K562 (cell line): ENCODE results near the gene TMEM121. TPM values are rescaled to one million over a fixed set of nuclear protein-coding genes. Genes with fewer than 3 reads are reported as not detected.

Experiments
- FIP1L1 ChIP-seq: fragments of 200-400 bp; formaldehyde crosslinking; IDR thresholded peaks from 2 replicates; pipeline ENCODE4 v1.6.1; 2018; ENCODE audit warnings: mild to moderate bottlenecking, low read depth, low read length; ENCODE audit not compliant: poor library complexity, severe bottlenecking
- HNRNPL ChIP-seq: fragments of 200-400 bp; formaldehyde crosslinking; IDR thresholded peaks from 2 replicates; pipeline ENCODE4 v1.6.1; 2017; ENCODE audit warnings: low read depth, mild to moderate bottlenecking, low read length
- ILF3 ChIP-seq: fragments of 450-650 bp; IDR thresholded peaks from 2 replicates; pipeline ENCODE4 v1.6.1; 2018; ENCODE audit warnings: antibody characterized with exemption, mild to moderate bottlenecking, moderate library complexity, borderline replicate concordance
- KDM4B ChIP-seq, 2 experiments: fragments of 450-650 bp in 1 of 2; sonication (generic) in 1 of 2; IDR thresholded peaks; 2 replicates each; pipeline ENCODE4 v1.6.1; 2016 to 2017; ENCODE audit warnings: borderline replicate concordance in 2 of 2, antibody characterized with exemption in 1 of 2, low read depth in 1 of 2, mild to moderate bottlenecking in 1 of 2
- LCOR ChIP-seq: sonication (generic); formaldehyde crosslinking; IDR thresholded peaks from 2 replicates; pipeline ENCODE4 v1.8.0; 2022; ENCODE audit warnings: mild to moderate bottlenecking, missing genetic modification reagents
- MXI1 ChIP-seq: IDR thresholded peaks from 2 replicates; pipeline ENCODE4 v1.6.1; 2011; ENCODE audit warnings: low read depth, mild to moderate bottlenecking, improper control_type of control experiment, low read length
- NR1H2 ChIP-seq: sonication (generic); formaldehyde crosslinking; IDR thresholded peaks from 2 replicates; pipeline ENCODE4 v1.4.0; 2020; ENCODE audit warnings: mild to moderate bottlenecking, missing genetic modification reagents
- NR4A1 ChIP-seq, 2 experiments: fragments of 250-450 bp in 1 of 2; fragments of 450-650 bp in 1 of 2; sonication (Bioruptor Pico) in 1 of 2; IDR thresholded peaks; 2 replicates each; pipeline versions ENCODE4 v1.4.0 to v1.6.1; 2016 to 2020; ENCODE audit warnings: mild to moderate bottlenecking in 2 of 2, missing compliant biosample characterization in 1 of 2, missing genetic modification characterization in 1 of 2, moderate library complexity in 1 of 2
- PHF20 ChIP-seq: fragments of 450-650 bp; IDR thresholded peaks from 2 replicates; pipeline ENCODE4 v1.6.1; 2018; ENCODE audit not compliant: partially characterized antibody
- PHF8 ChIP-seq: fragments of 200-600 bp; sonication (generic); IDR thresholded peaks from 2 replicates; pipeline ENCODE4 v1.6.1; 2012; ENCODE audit warnings: mixed run types, mild to moderate bottlenecking, inconsistent platforms, low read length, moderate library complexity, borderline replicate concordance
- POU5F1 ChIP-seq: fragments of 150-350 bp; IDR thresholded peaks from 2 replicates; pipeline ENCODE4 v1.6.1; 2014; ENCODE audit warnings: borderline replicate concordance, low read length, low read depth, mild to moderate bottlenecking; ENCODE audit not compliant: partially characterized antibody
- RCOR1 ChIP-seq, 2 experiments: IDR thresholded peaks; 2 replicates each; pipeline ENCODE4 v1.6.1; 2012; ENCODE audit warnings: low read depth in 2 of 2, low read length in 2 of 2, borderline replicate concordance in 1 of 2, improper control_type of control experiment in 1 of 2
- SMARCB1 ChIP-seq: IDR thresholded peaks from 2 replicates; pipeline ENCODE4 v1.6.1; 2011; ENCODE audit warnings: improper control_type of control experiment, low read depth; ENCODE audit not compliant: insufficient read length
- ZNF263 ChIP-seq: sonication (generic); formaldehyde crosslinking; IDR thresholded peaks from 2 replicates; pipeline ENCODE4 v1.8.0; 2022; ENCODE audit warnings: mild to moderate bottlenecking, missing genetic modification reagents, borderline replicate concordance
- polyA plus RNA-seq, 8 experiments: library from polyadenylated mRNA; depleted of rRNA in 4 of 8; stranded (reverse) in 5 of 8; unstranded in 3 of 8; fragments of >200 nt; fragmentation: Nextera tagmentation in 2 of 8; fragmentation: Illumina TruSeq in 1 of 8; extraction: Ambion mirVana in 2 of 8; extraction: Trizol in 1 of 8; gene quantifications; 2 replicates each; pipeline versions ENCODE4 v1.2.1 to v1.2.3, GENCODE V29; 2011 to 2014; ENCODE audit warnings: inconsistent platforms in 1 of 8, missing spikeins in 1 of 8
- total RNA-seq, 7 experiments: library from RNA; depleted of rRNA in 6 of 7; stranded (reverse); fragments of >200 nt in 6 of 7; fragmentation: Illumina TruSeq in 2 of 7; extraction: Trizol in 2 of 7; gene quantifications; 2 replicates each; pipeline versions ENCODE4 v1.2.1 to v1.2.3, GENCODE V29; 2011 to 2021; ENCODE audit warnings: low replicate concordance in 1 of 7
- TF ChIP-seq, protein P1 (sequence below): fragments of 250-450 bp; sonication (Bioruptor Pico); IDR thresholded peaks from 2 replicates; pipeline ENCODE4 v1.9.0; 2021; ENCODE audit warnings: mild to moderate bottlenecking, inconsistent platforms

The TMEM121 gene
- total and polyA plus RNA-seq, 9 of the 15 experiments (the other 6 are each of a cell fraction or from before 2014, with no cell fraction given), result 0.31 to 0.36 TPM; not detected in 7

DNA sequence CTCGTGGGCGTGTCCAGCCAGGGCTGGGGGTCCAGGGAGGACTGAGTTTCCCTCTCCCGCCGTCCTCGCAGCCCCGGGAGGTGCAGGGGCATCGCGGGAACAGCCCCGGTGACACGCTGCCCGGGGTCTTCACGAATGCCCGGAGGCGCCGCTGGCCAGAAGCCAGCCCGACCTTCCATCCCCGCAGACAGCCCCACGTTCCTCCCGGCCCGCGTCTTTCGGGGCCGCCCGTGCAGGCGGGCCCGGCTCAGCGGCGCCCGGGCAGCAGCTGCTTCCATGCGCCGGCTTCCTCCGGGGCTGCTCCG, 36.2 kb upstream of the TMEM121 start (continued):
- TF ChIP-seq POU5F1, result no peak
- TF ChIP-seq NR4A1 (CRISPR knock-in tag; IDR thresholded peaks at IDR 0.05), result no peak
- no peak for TF ChIP-seq NR4A1 (tag; IDR thresholded peaks at IDR 0.05)
- TF ChIP-seq KDM4B (IDR thresholded peaks at IDR 0.05; ENCODE audit: borderline replicate concordance in 2 of 2, low read depth in 1 of 2), result no peak
- no peak for TF ChIP-seq NR1H2 (CRISPR knock-in tag)
- TF ChIP-seq ILF3, result no peak
- TF ChIP-seq LCOR (CRISPR knock-in tag), result no peak
- TF ChIP-seq, protein P1, sequence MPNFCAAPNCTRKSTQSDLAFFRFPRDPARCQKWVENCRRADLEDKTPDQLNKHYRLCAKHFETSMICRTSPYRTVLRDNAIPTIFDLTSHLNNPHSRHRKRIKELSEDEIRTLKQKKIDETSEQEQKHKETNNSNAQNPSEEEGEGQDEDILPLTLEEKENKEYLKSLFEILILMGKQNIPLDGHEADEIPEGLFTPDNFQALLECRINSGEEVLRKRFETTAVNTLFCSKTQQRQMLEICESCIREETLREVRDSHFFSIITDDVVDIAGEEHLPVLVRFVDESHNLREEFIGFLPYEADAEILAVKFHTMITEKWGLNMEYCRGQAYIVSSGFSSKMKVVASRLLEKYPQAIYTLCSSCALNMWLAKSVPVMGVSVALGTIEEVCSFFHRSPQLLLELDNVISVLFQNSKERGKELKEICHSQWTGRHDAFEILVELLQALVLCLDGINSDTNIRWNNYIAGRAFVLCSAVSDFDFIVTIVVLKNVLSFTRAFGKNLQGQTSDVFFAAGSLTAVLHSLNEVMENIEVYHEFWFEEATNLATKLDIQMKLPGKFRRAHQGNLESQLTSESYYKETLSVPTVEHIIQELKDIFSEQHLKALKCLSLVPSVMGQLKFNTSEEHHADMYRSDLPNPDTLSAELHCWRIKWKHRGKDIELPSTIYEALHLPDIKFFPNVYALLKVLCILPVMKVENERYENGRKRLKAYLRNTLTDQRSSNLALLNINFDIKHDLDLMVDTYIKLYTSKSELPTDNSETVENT (CRISPR knock-in tag), result no peak
- TF ChIP-seq PHF8, result peak; percentile 32; the same call in 1 of the 2 replicates
- TF ChIP-seq FIP1L1, result peak; percentile 7
- no peak for TF ChIP-seq HNRNPL
- no peak for TF ChIP-seq SMARCB1
- no peak for TF ChIP-seq ZNF263
- TF ChIP-seq MXI1, result no peak
- TF ChIP-seq PHF20, result no peak
- no peak for TF ChIP-seq RCOR1 (IDR thresholded peaks at IDR 0.05; ENCODE audit: borderline replicate concordance in 1 of 2, low read depth in 2 of 2, low read length in 2 of 2)
